Body of pancreas (tissue), 4 donors: ENCODE results near the gene SKIC2.
"Not testable (repeated sequence)": the region's sequence is repeated elsewhere in the genome, so short reads cannot be mapped to it uniquely, and the experiment has no call there.

ENCODE experiments used
- POLR2A ChIP-seq, 3 donors: fragments of 450-650 bp; IDR thresholded peaks; one replicate each; pipeline ENCODE4 v1.6.1; 2016; ENCODE audit warnings: antibody characterized with exemption in 3 of 3, mild to moderate bottlenecking in 2 of 3
- TF ChIP-seq, protein P1 (sequence below), 7 experiments: fragments of 450-650 bp in 4 of 7; fragments of 200-600 bp in 3 of 7; sonication (generic) in 3 of 7; IDR thresholded peaks; one replicate each; pipeline ENCODE4 v1.5.1; 2016 to 2019; ENCODE audit warnings: antibody characterized with exemption in 7 of 7

DNA sequence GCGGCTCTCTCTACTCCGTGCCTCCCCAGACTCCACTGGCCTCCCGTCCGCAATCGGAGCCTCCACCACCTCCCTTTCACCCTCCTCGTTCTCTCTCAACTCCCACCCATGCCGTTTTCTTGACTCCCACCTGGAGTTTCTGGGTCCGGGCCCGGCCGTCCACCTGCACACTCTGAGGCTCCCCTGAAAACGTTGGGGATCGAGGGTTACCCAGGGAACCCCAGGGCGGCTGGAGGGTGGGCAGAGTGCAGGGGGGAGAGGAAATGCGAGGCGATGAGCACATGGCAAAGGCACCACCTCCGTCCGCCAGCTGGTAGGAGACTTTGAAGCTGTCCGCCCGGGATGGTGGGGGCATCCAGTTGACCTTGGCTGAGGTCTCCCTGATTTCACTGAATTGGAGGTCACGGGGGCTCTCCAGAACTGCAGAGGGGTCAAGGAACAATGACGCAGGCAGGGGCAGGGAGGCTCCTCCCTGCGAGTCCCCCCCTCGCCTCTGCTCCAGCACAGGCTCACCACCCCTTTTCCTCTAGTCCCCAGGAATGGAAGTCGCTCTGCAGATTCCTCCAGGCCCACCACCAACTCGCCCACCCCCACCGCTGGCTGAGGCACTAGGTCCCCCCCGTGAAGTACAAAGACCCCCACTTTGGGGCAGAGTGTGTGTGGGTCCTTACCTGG is 52.0 kb downstream of the SKIC2 start:
- not testable (repeated sequence) for TF ChIP-seq POLR2A (IDR thresholded peaks at IDR 0.05)
- TF ChIP-seq, protein P1, sequence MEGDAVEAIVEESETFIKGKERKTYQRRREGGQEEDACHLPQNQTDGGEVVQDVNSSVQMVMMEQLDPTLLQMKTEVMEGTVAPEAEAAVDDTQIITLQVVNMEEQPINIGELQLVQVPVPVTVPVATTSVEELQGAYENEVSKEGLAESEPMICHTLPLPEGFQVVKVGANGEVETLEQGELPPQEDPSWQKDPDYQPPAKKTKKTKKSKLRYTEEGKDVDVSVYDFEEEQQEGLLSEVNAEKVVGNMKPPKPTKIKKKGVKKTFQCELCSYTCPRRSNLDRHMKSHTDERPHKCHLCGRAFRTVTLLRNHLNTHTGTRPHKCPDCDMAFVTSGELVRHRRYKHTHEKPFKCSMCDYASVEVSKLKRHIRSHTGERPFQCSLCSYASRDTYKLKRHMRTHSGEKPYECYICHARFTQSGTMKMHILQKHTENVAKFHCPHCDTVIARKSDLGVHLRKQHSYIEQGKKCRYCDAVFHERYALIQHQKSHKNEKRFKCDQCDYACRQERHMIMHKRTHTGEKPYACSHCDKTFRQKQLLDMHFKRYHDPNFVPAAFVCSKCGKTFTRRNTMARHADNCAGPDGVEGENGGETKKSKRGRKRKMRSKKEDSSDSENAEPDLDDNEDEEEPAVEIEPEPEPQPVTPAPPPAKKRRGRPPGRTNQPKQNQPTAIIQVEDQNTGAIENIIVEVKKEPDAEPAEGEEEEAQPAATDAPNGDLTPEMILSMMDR (IDR thresholded peaks at IDR 0.05), result not testable (repeated sequence)
